Coronary artery (tissue), 2 donors: ENCODE data around the gene RBL2.
A peak's percentile ranks its signal among the peaks of the same experiment; 100 is the strongest.

Experiments used
- DNase-seq: peaks from one replicate; pipeline ENCODE4 v3.0.0-alpha.2; 2017; ENCODE audit warnings: low spot score
- H3K27ac ChIP-seq, 2 donors: fragments of 200-600 bp; sonication (generic); one replicate each; pipeline ENCODE4 v1.5.1; 2016 to 2019
- H3K4me3 ChIP-seq: fragments of 200-600 bp; sonication (generic); 2 replicates; pipeline ENCODE4 v1.5.1; 2016; ENCODE audit warnings: mild to moderate bottlenecking, moderate library complexity
- CTCF ChIP-seq: fragments of 200-600 bp; sonication (generic); IDR thresholded peaks from one replicate; pipeline ENCODE4 v1.5.1; 2019; ENCODE audit warnings: antibody characterized with exemption

Gene RBL2

GRCh38 chr16:53504665-53505064 is 70.4 kb downstream of the RBL2 start:
- no peak for TF ChIP-seq CTCF
- DNase-seq, result peak; percentile 79
- H3K4me3 ChIP-seq, result peak overlapping the region; percentile 75

GRCh38 chr16:53506254-53506653 is 72.0 kb downstream of the RBL2 start:
- TF ChIP-seq CTCF, result no peak
- DNase-seq, result no peak
- Histone ChIP-seq H3K27ac (peak overlapping the region in 1 of 2 donors; percentile 12), H3K4me3 (no peak overlapping the region)

More at GRCh38 chr16:53504665-53505064, 70.4 kb downstream of the RBL2 start:
- peak overlapping the region; percentile 91 to 93 for H3K27ac ChIP-seq

- no peak for DNase-seq
- TF ChIP-seq CTCF, result no peak
- Histone ChIP-seq H3K27ac (no peak overlapping the region), H3K4me3 (no peak overlapping the region)
Observed at GRCh38 chr16:53507464-53508179, 73.4 kb downstream of the RBL2 start.

GRCh38 chr16:53509906-53510703 is 75.8 kb downstream of the RBL2 start:
- DNase-seq, result peak; percentile 79
- TF ChIP-seq CTCF, result peak; percentile 97
- Histone ChIP-seq H3K4me3 (peak overlapping the region; percentile 43), H3K27ac (peak overlapping the region; percentile 74 to 79)

- no peak for DNase-seq
- Histone ChIP-seq H3K4me3 (no peak overlapping the region), H3K27ac (peak overlapping the region; percentile 22 to 74)
- TF ChIP-seq CTCF, result no peak
Observed at GRCh38 chr16:53510704-53511070, 76.4 kb downstream of the RBL2 start.

GRCh38 chr16:53511084-53511402 is 76.8 kb downstream of the RBL2 start:
- no peak overlapping the region for H3K4me3 ChIP-seq
- DNase-seq, result no peak
- peak overlapping the region in 1 of 2 donors; percentile 22 for H3K27ac ChIP-seq
- no peak for TF ChIP-seq CTCF
